HG03439 (cell line): ENCODE results near the gene GPR149.

Experiments
- ATAC-seq: cut with Tn5 transposase; IDR thresholded peaks from one replicate; pipeline ENCODE4 v1.9.1; 2021; ENCODE audit warnings: mild to moderate bottlenecking, moderate library complexity; ENCODE audit not compliant: unreplicated experiment

GPR149 gene

DNA sequence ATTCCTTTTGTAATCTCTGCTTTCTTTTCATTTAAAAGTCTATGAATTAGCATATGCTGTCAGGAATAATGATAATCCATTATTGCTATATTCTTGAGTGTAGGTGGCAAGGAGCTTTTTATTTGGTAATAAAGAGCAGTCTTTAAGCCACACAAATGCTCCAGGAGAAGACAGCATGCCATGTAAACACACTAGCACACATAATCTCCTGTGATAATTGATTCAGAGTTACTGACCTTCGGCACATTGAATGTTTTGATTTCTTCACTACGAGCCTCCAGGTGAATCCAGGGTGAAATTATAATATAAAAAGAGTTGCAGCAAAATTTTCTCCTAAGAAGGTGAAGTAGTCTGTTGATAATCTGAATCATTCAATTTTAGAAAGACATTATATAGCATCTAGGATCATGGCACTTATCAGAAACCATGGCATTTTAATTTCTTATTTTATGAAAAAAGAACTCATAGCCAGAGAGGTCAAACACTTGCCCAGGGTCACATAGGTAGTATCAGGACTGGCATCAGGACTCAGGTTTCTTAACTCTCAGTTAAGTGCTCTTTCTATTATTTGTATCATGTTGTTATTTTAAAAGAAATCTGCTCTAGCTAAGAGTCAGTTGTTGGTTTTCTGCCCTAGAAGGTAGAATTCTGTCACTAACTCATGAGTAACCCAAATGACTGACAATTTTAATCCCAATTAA lies 84.4 kb downstream of the GPR149 start:
- no peak for ATAC-seq

DNA sequence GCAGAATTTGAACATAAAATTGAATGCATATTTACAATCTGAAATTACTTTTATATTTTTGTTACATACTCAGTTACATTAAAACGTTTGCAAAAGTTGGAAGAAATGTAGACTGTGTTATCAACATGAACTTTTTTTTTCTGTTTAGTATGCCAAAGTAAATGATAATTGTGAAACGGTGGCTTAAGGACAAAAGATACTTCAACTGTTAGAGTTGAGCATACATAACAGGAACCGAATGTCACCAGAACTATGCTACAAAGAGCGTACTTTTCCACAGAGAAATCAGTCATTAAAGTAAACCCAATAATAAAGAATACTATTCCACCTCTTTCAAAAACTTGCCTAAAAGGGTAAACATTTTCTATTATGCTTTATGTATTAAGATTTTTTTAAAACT lies 91.4 kb downstream of the GPR149 start:
- no peak for ATAC-seq

- no peak for ATAC-seq
Observed at GRCh38 chr3:154338008-154338407, 92.0 kb downstream of the GPR149 start.

DNA sequence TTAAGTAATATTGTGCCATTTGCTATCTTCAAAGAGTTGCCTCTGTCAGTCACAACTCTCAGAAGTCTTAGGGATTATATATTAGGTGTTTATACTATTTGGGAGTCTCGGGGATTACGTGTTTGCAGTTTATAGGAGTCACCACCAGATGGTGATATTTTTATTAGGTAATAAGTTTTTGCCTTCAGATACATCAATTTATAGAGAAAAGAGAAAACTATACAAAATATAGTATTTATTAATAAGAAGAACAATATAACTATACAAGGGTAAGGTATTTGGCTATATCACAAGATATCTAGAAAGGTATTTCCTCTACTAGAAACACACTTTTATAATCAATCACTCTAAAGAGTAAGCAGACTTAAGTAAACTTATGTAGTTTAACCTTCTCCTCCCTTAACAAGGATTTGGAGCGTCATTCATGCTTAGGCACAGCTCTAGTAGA lies 95.0 kb downstream of the GPR149 start:
- no peak for ATAC-seq

- ATAC-seq = no peak
Observed at GRCh38 chr3:154327871-154328270, 102.1 kb downstream of the GPR149 start.

- no peak for ATAC-seq
Observed at GRCh38 chr3:154324919-154325318, 105.1 kb downstream of the GPR149 start.

DNA sequence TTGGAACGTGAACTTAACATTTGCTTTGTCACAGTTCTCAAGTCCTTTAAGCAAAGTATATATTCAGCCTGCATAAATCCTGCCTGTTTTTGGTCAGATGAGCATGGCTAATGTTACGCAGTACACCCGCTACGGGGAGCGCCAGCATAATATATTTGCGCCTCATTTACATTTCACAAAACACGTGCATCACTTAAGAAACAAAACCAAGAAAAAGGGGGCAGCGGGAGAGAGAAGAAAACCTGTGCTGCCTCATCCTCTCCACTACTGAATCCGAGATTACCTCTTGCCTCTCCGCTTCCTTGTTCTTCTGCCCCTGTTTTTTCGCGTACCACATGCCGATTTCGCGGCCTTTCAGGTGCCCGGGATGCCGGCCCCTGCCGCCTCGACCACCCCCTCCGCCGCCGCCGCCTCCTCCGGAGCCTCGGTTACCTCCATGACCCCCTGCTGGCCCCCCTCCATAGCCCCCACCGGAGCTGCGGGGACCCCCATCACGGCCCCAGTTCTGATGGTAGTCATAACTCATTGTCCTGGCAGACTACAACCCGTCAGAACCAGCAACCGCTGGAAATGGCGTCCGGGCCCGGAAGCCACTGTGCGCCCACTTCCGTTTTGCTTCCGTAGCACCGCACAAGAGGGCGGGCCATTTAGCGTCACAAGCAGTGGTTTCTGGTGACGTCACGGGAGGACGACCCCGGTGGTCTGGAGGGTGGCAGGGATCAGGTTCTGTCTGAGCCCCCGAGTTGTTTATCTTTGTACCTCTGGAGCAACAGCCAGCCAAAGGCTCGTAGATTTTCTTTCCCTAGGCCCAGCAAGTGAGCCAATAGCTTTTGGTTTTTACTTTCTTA lies 105.9 kb downstream of the GPR149 start, which contains the start of gene DHX36:
Gene DHX36, minus strand, starts transcription at position 597 of the 848 bp plus-strand sequence. Its CDS starts 71 bp downstream, at position 526.
- ATAC-seq = peak; percentile 92

- ATAC-seq = no peak
Observed at GRCh38 chr3:154316974-154317767, 112.8 kb downstream of the GPR149 start.

DNA sequence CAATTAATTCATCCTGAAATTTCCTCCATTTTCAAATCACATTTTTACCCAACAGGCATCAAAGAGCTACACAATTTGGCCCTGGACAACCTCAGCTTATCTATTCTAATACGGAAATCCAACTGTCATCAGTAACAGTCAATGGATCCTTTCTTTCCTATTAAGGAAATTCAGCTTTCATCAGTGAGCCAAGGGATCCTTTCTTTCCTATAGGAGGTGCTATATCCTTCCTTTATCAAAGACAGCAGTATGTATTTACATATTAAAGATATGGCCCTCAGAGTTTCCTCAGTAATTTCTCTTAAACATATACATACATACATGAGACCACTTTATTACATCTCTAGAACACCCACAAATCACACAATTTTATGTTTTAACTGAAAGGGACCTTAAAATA lies 115.8 kb downstream of the GPR149 start:
- ATAC-seq = no peak

- no peak for ATAC-seq
Observed at GRCh38 chr3:154310840-154311239, 119.2 kb downstream of the GPR149 start.

DNA sequence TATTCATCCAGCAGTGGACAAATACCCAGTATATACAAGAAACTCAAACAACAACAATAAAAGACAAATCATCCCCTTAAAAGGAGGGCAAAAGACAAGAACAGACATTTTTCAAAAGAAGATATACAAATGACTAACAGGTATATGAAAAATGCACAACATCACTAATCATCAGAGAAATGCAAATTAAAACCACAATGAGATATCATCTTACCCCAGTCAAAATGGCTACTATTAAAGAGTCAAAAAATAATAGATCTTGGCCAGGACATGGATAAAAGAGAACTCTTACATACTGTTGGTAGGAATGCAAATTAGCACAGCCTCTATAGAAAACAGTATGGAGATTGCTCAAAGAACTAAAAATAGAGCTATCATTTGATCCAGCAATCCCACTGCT lies 122.6 kb downstream of the GPR149 start:
- ATAC-seq = no peak

DNA sequence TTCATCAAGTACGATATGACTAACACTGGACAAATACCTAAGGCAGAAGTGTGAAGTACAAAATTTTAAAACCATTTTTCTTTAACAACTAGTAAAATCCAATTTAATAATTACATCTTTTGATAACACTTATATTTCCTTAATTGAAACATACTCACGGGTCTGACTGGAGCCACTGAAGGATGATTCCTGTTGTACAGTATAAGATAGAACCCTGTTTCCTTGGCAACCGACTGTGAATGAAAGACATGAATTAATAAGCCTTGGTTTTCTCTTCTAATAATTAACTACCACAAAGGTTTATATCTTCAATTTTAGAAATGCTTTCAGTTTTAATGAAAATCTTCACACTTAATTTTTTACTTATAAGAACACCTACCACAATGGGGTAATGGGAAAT lies 125.1 kb downstream of the GPR149 start:
- ATAC-seq = no peak

- no peak for ATAC-seq
Observed at GRCh38 chr3:154304116-154304786, 125.7 kb downstream of the GPR149 start.

DNA sequence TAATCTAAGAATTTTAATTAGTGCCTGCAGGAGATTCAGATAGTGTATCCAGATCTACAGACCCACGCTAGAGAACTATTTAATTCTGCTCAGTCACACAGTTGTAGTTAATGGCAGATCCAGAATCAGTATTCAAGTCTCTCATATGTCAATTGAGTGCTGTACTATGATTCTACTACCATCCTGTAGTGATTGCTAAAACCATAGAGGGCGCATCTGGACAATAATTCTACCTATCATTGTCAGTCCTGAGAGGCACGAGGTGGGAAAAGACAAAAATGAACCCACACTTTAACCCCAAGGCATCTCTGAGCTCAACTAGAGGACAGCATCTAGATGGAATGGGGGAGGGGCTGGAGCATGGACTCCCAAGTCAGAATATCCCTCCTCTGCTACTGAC lies 128.4 kb downstream of the GPR149 start:
- ATAC-seq = no peak

GRCh38 chr3:154294016-154294415 lies 136.0 kb downstream of the GPR149 start:
- no peak for ATAC-seq

DNA sequence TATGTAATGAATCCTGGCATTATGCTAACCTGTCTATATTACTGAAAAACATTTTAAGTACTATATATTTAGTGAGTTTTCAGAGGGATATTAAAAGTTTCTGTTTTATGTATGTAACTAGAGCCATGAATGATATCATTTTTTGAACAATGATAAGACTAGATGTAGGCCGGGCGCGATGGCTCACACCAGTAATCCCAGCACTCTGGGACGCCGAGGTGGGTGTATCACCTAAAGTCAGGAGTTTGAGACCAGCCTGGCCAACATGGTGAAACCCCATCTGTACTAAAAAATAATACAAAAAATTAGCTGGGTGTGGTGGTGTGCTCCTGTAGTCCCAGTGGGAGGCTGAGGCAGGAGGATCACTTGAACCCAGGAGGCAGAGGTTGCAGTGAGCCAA lies 139.8 kb downstream of the GPR149 start:
- ATAC-seq = no peak
